ENCODE measurements around the gene TLR10. TPM values are rescaled to one million over a fixed set of nuclear protein-coding genes. Genes with fewer than 3 reads are reported as not detected.
"Not testable (repeated sequence)": the region's sequence is repeated elsewhere in the genome, so short reads cannot be mapped to it uniquely, and the experiment has no call there.

TLR10 gene
- total RNA-seq, 1 donor from 2014 or later, result not detected

- no peak for DNase-seq (ENCODE audit: low spot score in 2 of 2)
- intact Hi-C loops (cut with DNase I), result no loop called here
Measured at GRCh38 chr4:38768968-38769394, 13.8 kb downstream of the TLR10 start.

DNA sequence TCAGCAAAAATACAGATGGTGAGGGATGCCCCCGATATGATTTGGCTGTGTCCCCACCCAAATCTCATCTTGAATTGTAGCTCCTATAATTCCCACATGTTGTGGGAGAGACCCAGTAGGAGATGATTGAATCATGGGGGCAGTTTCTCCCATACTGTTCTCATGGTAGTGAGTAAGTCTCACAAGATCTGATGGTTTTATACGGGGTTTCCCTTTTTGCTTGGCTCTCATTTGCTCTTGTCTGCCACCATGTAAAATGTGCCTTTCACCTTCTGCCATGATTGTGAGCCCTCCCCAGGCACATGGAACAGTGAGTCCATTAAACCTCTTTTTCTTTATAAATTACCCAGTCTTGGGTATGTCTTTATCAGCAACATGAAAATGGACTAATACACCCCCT, 15.8 kb downstream of the TLR10 start:
- intact Hi-C loops (cut with DNase I); H3K36me3 ChIP-seq; H3K27ac ChIP-seq; DNase-seq (ENCODE audit: low spot score in 2 of 2); H3K4me1 ChIP-seq; H3K9me3 ChIP-seq; H3K4me3 ChIP-seq; H3K27me3 ChIP-seq: not testable (repeated sequence)

More at GRCh38 chr4:38768968-38769394, 13.8 kb downstream of the TLR10 start:
- H3K36me3 ChIP-seq, result no peaks in the 10 kb centered on the region
- no peaks in the 10 kb centered on the region for H3K27me3 ChIP-seq
- H3K4me1 ChIP-seq, result no peaks in the 10 kb centered on the region
- H3K4me3 ChIP-seq, result no peak overlapping the region
- no peaks in the 10 kb centered on the region for H3K9me3 ChIP-seq
- no peak for TF ChIP-seq CTCF (IDR thresholded peaks at IDR 0.05)
- no peak overlapping the region for H3K27ac ChIP-seq

- DNase-seq (ENCODE audit: low spot score in 2 of 2), result no peak
- H3K4me3 ChIP-seq, result no peak overlapping the region
- H3K27ac ChIP-seq, result no peak overlapping the region
- no peaks in the 10 kb centered on the region for H3K27me3 ChIP-seq
- no peaks in the 10 kb centered on the region for H3K9me3 ChIP-seq
- intact Hi-C loops (cut with DNase I), result no loop called here
- H3K4me1 ChIP-seq, result no peaks in the 10 kb centered on the region
- no peaks in the 10 kb centered on the region for H3K36me3 ChIP-seq
- TF ChIP-seq CTCF (IDR thresholded peaks at IDR 0.05), result no peak
Measured at GRCh38 chr4:38765382-38765781, 17.4 kb downstream of the TLR10 start.

DNA sequence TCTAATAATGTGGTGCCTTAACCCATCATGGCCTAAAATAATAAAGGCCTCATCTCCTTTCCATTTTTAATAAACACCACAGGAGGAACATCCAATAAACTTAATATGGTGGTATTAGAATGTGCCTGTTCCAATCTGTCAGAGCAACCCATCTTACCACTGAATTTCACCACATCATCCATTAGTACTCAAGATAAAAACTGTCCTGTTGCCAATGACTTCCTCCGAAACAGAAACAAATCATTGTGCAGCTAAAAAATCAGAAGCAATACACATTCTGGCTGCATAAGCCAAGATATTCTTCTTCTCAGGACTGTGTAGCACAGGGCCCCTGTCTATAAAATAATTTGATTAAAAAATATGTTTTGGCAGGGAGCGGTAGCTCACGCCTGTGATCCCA, 18.5 kb downstream of the TLR10 start:
- no peaks in the 10 kb centered on the region for H3K27me3 ChIP-seq
- H3K36me3 ChIP-seq, result no peaks in the 10 kb centered on the region
- H3K4me1 ChIP-seq, result no peaks in the 10 kb centered on the region
- H3K9me3 ChIP-seq, result no peaks in the 10 kb centered on the region
- H3K27ac ChIP-seq, result no peak overlapping the region
- TF ChIP-seq CTCF (IDR thresholded peaks at IDR 0.05), result no peak
- no peak for DNase-seq (ENCODE audit: low spot score in 2 of 2)
- no peak overlapping the region for H3K4me3 ChIP-seq
- intact Hi-C loops (cut with DNase I), result no loop called here

- DNase-seq (ENCODE audit: low spot score in 2 of 2), result no peak
- no peaks in the 10 kb centered on the region for H3K27me3 ChIP-seq
- H3K4me3 ChIP-seq, result no peak overlapping the region
- no peaks in the 10 kb centered on the region for H3K36me3 ChIP-seq
- intact Hi-C loops (cut with DNase I), result no loop called here
- no peaks in the 10 kb centered on the region for H3K9me3 ChIP-seq
- H3K4me1 ChIP-seq, result no peaks in the 10 kb centered on the region
- no peak overlapping the region for H3K27ac ChIP-seq
- TF ChIP-seq CTCF (IDR thresholded peaks at IDR 0.05), result no peak
Measured at GRCh38 chr4:38762560-38762959, 20.2 kb downstream of the TLR10 start.

DNA sequence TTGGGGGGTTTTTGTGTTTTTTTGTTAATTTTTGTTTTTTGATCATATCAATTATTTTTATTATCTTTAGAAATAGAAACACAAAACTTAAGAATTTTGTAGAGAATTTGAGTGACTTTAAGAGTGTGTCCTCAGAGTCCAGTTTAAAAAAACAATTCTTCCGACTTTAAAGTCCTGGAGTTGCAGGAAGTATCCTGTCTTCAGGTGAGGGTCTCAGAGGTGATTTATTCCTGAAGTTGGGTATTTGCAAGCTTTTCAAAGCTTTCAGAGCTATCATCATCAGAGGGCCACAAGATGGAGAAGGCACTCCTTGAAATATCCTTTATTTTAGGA, 23.0 kb downstream of the TLR10 start:
- Histone ChIP-seq H3K4me3 (no peak overlapping the region), H3K4me1 (no peaks in the 10 kb centered on the region), H3K36me3 (no peaks in the 10 kb centered on the region), H3K27me3 (no peaks in the 10 kb centered on the region), H3K27ac (no peak overlapping the region), H3K9me3 (no peaks in the 10 kb centered on the region)
- DNase-seq (ENCODE audit: low spot score in 2 of 2), result no peak
- TF ChIP-seq CTCF (IDR thresholded peaks at IDR 0.05), result no peak
- intact Hi-C loops (cut with DNase I), result loop anchor here (1.0 to 5.0 kb wide), 4 partner anchors 23 to 378 kb away; partner anchors contain the start of genes TLR10 and TLR6

Data from ascending aorta (tissue), 2 donors.